Stimulated activated CD4-positive, alpha-beta T cell treated with anti-CD3 and anti-CD28 coated beads, Interleukin-1b, Interleukin-23, amount 100 ng/mL, for 24 hours (primary cell): ENCODE measurements around the gene GPR45.

Source experiments
- DNase-seq, 4 experiments: peaks; one replicate each; pipeline ENCODE4 v3.0.0-alpha.2; 2020; ENCODE audit warnings: low read depth in 4 of 4, low spot score in 1 of 4

Gene GPR45

GRCh38 chr2:105252271-105252670, 10.7 kb downstream of the GPR45 start:
- DNase-seq = no peak

- no peak for DNase-seq
Observed at GRCh38 chr2:105254531-105255210, 13.1 kb downstream of the GPR45 start.

DNA sequence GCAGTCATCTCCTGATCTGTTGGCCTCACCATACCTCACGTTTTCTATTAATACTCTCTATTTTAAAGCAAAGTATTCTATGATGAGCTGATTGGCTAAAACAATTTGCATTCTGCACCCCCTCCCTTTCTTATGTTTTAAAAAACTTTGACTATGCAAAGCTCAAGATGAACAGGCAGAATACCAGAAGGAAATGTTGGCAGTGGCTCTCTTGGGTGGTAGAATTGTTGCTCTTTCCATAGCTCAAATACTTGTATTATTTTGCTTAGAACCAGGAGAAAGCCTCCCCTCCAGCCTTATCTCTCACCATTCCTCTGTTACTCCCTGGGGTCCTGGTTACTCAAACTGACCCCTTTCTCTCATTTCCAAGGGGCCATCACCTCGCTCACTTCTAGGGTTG, 14.4 kb downstream of the GPR45 start:
- DNase-seq = no peak

GRCh38 chr2:105256431-105257047, 15.0 kb downstream of the GPR45 start:
- DNase-seq = no peak

DNA sequence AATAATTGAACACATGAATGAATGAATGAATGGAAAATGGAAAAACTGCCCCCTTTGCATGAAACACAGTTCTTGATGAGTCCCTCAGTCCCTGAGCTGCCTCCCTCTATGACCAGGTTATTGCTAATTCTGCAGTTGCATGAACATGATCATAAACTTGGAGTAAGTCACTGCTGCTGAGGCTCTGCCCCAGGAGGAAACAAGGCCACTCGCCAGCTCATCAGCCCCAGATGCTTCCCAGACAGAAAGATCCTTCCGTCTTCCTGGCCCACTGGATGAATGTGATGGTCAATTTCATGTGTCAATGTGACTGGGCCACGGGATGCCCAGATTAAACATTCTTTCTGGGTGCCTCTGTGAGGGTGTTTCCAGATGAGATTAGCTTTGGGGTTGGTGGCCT, 16.4 kb downstream of the GPR45 start:
- no peak for DNase-seq

- no peak for DNase-seq
Observed at GRCh38 chr2:105258835-105259350, 17.4 kb downstream of the GPR45 start.

GRCh38 chr2:105261061-105261460, 19.5 kb downstream of the GPR45 start:
- no peak for DNase-seq

- DNase-seq = no peak
Observed at GRCh38 chr2:105262651-105263091, 21.1 kb downstream of the GPR45 start.

DNA sequence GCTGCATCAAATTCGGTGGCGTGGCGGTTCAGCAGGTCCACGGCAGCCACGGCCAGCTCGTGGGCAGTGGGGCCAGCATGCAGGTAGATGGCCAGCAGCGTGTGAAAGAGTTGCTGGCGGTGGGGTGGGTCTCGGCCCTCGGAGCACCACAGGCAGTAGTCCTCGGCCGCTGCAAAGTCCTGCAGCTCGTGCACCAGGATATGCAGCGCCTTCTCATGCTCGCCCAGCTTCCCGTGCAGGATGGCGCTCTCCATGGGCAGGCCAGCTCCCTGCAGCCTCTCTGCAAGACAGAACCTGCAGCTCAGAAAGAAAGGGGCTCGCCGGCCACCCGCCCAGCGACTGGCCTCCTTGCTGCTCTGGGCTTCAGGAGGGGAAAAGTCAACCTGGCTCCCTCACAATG, 27.9 kb downstream of the GPR45 start:
- no peak for DNase-seq

DNA sequence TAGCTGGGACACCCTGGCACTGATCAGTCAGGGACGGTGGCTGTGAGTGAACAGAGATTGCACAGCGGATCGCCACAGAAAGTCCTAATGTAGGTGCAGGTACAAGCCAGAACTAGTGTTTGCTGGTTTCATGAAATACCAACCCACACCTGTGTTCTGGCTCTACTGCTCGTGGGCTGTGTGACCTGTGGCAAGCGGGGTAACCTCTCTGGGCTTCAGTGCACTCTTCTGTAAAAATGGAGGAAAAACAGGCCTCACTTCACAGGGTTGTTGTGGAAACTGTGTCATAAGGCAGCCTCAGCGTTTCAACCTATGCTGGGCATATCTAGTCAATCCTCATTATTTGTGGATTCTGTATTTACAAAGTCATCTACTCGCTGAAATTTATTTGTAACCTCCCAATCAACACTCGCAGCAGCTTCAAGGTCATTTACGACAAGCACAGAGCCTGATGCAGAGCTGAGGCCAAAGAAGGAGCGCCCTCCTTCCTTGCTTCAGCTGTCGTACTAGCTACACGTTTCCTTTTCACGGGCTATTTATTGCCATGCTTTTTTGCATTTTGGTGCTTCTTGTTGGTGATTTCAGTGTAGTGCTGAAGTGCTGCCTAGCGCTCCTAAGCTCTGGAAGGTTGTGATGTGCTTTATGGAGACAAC, 30.0 kb downstream of the GPR45 start:
- no peak for DNase-seq

- no peak for DNase-seq
Observed at GRCh38 chr2:105272176-105272575, 30.6 kb downstream of the GPR45 start.

DNA sequence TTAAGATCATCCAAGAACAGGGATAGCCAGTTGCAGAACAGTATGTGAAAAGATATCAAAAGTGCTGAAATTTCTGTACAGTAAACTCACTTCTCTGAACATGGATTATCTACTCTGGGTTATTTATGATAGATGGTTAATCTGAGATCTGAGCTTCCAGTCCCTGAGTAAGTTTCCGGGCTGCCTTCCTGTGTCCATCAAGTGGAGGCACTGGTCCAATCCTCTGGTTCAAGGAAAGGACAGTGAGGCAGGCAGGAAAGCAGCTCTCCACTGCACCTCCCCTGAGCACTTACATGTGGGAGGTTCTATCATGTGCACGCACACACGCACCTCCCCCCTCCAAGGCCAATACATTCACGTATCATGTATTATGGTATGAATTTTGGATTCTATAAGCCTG, 32.5 kb downstream of the GPR45 start:
- no peak for DNase-seq

DNA sequence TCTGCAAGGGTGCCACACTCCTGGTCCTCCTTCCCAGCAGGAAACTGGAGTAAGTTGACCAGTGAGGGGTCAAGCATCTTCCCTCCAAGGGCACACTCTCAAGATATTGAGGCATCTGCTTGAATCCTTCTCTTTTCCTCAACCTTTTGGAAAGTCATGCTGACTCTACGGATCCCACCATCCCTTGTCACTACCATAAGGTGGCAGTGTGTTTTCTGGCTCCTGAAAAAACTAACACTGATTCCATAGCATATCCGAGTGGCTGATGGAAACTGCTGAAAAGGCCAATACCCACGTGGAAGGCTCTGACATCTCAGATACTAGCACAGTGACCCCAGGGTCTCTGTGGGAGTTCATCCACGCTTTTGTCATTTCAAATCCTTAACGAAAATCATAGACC, 37.1 kb downstream of the GPR45 start:
- DNase-seq = no peak

GRCh38 chr2:105279126-105279525, 37.6 kb downstream of the GPR45 start:
- DNase-seq = no peak

DNA sequence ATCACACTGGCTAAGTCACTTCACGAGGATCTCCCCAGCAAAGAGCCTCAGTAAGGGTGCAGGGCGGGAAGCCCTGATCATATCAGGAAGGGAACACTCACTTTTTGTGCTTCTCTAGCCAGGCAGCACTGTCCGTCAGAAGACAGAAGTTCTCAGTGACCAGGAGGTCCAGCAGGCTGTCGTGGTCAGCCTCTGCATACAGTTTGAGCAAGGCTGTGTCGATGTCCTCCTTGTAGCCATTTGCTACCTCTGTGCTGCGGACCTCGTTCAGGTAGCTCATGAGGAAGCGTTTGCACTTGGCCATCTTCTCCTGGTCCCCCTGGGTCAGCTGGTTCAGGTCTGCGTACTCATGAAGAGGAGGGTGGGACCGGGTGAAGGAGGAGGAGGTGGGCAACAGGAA, 38.7 kb downstream of the GPR45 start:
- no peak for DNase-seq

GRCh38 chr2:105283532-105283931, 42.0 kb downstream of the GPR45 start:
- DNase-seq = no peak

DNA sequence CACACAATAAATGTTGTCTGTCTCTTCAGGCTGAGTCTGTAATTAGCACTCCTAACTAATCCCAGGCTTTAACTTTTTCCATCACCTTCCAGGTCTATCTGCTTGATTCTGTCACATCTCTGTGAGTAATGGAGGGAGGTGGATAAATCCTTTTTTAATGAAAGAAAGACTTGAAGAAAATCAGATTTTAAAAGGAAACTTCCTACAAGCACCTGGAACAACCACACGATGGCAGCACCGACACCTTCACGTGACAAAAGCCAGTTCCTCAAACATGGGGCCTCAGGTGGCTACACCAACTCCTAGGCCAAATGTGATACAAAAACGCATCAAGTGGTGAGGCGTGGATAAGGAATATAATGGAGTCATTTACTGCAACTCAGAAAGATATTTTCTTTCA, 46.1 kb downstream of the GPR45 start:
- DNase-seq = peak in 2 of 4 experiments; percentile 11 to 18

DNA sequence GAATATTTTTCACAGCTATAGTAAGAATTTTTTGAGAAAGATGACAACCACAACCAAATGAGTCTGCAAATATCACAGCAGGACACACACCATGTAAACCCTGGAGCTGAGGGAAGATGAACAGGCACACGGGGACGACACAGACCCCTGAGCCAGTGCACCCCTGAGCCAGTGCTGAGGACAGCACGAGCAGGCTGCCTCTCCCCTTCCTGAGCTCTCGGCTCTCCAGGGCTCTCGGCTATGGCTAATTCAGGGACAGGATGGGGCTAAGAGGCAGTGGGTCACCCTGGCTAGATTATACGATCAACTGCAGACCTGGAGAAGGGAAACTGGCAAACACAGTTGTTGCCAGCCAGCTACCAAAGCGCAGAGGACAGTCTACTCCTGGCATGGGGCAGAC, 46.6 kb downstream of the GPR45 start:
- no peak for DNase-seq

- DNase-seq = no peak
Observed at GRCh38 chr2:105290981-105291660, 49.6 kb downstream of the GPR45 start.

- DNase-seq = no peak
Observed at GRCh38 chr2:105291981-105292380, 50.4 kb downstream of the GPR45 start.
